Ramos (cell line): Measurements from ENCODE around the gene ADGRB2.

Experiments
- in situ Hi-C: fragments of 300-500 bp; cut with MboI; formaldehyde crosslinking; loops from one replicate; pipeline ENCODE4 v1.14.3; 2022; ENCODE audit warnings: low sequenced_read_pairs; ENCODE audit not compliant: unreplicated experiment

ADGRB2 gene

GRCh38 chr1:31768407-31768907, 4.3 kb upstream of the ADGRB2 start:
- in situ Hi-C loops = no loop called here

DNA sequence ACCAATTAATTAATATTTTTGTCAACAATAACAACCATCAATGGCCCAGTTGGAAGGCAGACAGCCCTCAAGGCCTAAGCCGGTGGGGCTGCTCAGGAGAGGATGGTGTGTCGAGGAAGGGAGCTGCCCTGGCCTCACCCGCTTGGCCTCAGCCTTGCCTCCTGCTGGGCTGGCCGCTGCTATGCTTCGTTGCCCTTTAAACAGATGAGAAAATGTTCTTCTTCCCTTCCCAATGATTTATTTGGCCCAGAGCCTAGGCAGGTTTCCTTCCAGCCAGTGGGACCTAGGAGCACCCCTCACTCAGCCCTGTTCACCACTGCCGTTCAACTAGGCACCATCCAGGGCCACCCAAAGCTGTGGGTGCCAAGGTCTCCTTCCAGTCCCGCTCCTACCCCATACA, 3.1 kb upstream of the ADGRB2 start:
- in situ Hi-C loops = no loop called here

DNA sequence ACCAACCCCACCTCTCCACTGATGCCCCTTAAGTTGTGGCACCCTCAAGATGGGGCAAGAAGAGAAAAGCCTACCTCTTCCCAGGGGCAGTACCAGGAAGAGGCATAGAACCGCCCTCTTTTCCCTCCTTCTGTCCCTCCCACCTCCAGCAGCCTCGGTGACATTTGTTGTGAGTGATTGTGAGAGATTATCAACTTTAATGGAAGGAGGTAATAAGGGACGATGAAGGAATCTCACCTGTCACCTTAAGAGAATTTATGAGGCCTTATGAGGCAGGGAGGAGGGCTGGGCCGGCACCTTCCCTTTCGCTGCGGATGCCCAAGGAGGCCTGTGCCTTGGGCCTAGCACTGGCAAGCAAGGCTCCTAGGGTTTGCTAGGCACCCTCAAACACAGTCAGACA, 1.4 kb upstream of the ADGRB2 start:
- in situ Hi-C loops = no loop called here

DNA sequence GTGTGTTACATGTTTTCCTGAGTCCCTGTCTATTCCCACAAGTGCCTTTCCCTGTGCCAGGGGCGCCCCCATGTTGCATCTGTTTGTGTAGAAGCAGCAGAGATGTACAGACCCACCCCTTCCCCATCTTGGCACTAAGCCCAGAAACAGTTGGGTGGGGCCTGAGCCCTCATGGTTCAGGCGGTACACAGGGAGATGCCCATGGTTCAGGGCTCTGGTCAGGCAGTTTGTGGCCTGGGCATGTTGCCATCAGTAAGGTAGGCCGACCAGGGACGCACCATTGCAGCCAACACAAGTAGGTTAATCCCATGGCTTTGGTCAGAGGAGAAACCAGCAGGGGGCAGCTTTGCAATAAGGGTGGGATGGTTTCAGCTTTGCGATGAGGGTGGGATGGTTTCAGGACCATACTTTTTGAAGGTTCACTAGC, 914 bp upstream of the ADGRB2 start:
- in situ Hi-C loops = no loop called here

DNA sequence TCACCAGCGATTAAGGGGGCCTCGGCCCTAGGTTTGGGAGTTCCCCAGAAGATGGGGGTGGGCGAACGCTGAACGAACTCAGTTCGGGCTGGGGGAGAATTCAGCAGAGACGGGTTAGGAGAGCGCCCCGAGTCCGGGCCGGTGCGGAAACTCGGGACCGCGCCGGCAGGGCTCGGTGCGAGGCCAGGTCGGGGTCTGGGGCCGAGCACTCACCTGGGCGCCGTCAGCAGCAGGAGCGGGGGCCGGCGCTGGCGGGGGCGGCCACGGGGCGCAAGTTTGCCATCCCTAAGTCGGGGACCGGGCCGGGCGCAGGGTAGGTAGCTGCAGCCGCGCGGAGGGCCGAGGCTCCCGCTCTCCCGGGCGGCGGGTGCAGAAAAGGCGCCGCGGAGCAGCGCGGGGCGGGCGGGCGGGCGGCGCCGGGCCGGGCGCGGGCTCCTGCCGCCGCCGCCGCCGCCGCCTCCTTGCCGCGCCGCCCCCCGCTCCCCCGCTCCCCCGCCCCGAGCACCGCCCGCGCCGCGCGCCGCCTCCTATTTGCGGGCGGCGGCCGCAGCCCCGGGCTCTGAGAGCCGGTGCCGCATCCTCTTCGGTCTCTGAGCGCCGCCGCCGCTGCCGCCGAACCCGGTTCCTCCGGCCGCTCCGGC, 349 bp downstream of the ADGRB2 start:
- in situ Hi-C loops = no loop called here

GRCh38 chr1:31762726-31763670, 1.1 kb downstream of the ADGRB2 start:
- in situ Hi-C loops = no loop called here

GRCh38 chr1:31762323-31762722, 1.8 kb downstream of the ADGRB2 start:
- in situ Hi-C loops = no loop called here

DNA sequence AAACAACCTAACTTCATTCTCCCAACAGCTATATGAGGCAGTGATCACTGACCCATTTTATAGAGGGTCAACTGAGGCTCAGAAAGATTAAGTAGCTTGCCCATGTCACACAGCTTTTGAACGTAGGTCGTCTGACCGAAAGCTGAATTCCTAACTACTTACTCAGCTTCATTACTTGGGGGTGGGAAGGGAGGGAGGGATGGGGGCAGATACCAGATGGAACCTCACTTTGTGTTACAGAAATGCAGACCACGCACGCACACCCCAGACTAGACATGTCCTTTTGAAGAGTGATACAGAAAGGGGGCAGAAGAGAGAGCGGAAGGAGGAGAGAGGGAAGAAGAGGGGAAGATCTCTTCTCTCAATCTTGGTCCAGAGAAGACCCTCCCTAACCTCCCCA, 2.3 kb downstream of the ADGRB2 start:
- in situ Hi-C loops = no loop called here

DNA sequence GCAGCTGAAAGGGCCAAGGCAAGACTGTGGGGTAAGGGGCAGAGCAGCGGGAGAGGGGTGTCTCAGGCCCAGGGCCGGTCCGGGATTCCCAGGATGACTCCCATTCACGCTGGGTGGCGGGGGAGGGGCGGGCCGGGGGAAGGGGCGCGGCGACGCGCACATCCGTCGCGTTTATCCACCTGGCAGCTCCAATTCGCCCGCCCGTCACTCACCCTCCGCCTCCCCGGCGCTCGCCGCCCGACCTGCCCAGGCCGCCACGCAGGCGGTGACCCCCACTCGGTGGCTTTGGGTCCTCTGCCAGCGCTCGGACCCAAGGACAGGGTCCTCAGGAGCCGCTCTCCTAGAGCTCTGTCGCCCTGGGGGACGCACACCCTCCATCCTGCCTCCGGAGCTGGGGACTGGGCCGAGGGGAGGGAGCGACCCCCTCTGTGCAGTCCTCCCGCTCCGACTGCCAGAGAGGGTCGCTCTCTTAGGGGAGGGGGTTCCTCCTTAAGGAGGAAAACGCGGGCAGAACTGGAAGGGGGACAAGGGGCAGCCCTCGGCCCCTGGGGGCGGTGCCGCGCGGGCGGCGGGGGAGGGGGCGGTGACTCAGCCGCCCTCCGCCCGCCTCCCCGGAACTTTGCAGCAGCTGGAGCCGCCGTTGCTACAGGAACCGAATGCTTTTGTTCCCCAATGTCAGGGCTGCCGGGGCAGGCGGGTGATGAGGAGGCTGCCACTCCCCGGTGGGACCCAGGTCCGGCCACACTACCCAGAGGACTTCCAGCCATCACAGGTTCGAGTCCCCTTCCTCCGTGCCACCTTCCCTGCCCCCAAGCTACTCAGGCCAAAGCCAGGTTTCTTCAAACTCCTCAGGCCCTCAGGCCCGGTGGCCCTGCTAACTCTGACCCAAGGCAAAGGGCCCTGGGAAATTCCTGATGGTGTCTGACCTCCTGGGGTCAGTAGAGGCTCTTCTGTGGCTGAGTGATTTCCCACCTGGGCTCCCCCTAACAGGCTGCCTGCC, 3.4 kb downstream of the ADGRB2 start:
- in situ Hi-C loops = no loop called here

DNA sequence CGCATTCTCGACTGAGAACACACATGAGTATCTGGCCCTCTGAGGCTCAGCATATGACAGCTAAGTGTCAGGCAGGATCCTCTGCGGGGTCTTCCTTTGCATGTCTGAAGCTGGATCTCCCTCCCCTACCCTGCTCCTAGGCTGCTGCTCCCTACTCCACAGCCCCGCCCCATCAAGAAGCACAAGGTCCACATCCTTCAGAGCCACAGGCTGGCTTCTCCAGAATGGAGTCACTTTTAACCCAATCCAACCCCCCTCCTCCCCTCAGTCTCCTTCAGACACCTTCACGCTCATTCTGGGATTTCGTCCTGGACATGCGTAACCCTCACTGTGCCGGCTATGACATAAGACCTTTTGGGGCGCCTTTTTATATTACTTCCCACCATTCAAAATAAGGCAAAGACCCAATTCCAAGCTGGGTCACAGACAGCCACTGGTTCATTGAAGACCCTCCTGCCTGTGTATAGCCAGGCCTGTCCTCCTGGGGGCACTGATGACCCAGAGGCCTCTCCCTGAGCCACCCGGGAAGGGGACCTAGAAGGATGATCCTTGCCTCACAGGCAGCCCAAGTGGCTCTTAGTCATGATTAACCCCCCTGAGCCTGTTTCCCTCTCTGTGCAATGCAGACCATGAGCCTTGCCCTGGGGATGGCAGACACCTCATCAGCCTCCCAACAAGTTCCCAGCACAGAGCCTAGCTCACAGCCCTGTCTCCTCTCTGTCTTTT, 4.7 kb downstream of the ADGRB2 start:
- in situ Hi-C loops = no loop called here

DNA sequence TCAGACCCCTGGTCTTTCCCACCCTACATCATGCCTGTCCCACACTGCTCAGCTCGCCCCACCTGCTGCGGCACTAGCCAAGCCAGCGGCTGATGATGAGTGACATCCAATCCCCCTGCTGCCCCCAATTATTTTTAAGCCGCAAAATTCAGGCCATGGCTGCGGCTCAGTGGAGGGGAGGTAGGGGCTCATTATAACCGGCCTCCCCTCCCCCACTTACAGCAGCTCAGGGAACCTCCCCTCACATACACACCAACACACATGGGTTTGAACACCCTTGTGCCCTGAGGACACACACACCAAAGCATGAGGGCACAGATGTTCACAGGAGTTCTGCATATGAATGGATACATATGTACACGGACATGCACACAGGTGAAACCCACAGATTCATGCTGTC, 5.3 kb downstream of the ADGRB2 start:
- in situ Hi-C loops = no loop called here

DNA sequence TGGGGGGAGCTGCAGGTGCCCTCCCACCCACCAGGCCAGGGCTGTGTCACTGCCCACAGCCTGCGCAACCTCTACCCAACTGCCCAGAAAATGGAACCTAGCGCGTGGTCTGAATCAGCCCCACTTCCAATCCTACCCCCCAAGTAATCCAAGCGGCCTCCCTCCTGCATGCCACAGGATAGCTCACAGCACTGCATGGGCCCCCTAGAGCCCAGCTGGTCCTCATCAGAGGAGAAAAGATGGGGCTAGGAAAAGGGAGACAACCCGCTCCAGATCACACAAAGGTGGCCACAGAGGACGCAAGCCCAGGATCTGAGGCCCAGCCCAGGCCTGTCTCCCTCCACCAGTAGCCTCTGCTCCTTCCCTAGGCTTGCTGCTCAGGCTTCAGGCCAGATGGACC, 6.2 kb downstream of the ADGRB2 start:
- in situ Hi-C loops = no loop called here

GRCh38 chr1:31757204-31757679, 6.9 kb downstream of the ADGRB2 start:
- in situ Hi-C loops = no loop called here

DNA sequence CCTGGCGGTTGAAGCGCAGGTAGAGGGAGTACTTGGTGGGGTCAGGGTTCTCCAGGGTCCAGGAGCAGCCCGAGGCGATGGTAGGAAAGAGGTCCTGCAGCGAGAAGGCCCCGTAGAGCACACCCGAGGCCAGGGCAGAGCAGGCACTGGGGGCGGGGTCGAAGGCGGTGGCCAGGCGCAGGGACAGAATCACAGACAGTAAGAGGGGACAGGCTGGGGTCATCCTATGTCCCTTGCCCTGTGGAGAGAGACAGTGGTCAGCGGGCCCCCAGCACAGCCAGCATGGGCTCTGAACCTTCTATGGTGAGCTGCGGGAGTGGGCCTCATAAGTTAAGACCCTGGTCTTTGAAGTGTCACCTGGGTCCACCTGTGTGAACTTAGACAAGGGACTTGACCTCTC, 7.6 kb downstream of the ADGRB2 start:
- in situ Hi-C loops = no loop called here

DNA sequence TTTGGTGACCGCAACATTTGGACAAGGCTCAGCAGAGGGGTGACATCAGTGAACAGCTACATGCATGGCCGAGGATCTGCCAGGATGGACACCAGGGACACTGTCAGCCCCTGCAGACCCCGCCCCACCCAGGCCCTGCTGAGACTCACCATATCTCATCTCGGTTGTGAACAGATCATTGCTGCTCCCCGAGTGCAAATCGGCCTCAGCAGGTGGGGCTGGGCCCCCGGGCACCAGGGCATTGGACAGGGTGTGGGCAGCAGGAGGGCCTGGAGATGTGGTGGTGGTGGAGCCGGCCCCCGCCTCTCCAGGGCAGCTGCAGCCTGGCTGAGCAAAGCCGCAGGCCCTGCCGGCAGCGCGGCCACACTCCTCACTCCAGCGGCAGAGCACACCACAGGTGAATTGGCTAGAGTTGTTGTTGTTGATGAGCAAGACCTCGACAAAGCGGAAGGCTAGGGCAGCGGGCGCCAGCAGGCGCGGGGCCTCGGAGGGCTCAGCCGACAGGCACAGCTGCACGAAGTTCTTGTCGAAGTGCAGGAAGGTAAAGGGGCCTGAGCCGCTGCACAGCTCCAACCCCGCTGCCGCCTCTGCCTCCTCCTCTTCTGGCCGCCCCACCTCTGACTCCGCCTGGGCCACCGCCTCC, 8.2 kb downstream of the ADGRB2 start:
- in situ Hi-C loops = no loop called here

GRCh38 chr1:31755197-31755611, 8.9 kb downstream of the ADGRB2 start:
- in situ Hi-C loops = no loop called here

DNA sequence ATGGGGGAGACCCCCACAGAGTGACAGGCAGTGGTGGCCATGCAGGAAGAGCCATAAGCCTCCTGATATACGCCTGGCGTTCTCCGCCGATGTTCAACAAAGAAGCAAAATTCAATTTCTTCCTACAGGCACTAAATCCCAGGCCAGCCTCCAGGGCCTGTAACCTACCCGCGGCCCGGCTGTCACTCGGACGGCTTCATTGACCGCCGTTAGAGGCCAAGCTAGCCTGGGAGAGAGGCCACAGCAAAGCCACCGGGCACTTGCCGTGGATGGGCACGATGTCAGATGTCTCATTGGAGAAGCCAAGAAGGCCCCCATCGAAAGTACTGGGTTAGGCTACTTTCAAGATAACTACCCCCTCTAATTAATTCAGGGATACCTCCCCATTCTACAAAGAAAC, 9.7 kb downstream of the ADGRB2 start:
- in situ Hi-C loops = no loop called here

DNA sequence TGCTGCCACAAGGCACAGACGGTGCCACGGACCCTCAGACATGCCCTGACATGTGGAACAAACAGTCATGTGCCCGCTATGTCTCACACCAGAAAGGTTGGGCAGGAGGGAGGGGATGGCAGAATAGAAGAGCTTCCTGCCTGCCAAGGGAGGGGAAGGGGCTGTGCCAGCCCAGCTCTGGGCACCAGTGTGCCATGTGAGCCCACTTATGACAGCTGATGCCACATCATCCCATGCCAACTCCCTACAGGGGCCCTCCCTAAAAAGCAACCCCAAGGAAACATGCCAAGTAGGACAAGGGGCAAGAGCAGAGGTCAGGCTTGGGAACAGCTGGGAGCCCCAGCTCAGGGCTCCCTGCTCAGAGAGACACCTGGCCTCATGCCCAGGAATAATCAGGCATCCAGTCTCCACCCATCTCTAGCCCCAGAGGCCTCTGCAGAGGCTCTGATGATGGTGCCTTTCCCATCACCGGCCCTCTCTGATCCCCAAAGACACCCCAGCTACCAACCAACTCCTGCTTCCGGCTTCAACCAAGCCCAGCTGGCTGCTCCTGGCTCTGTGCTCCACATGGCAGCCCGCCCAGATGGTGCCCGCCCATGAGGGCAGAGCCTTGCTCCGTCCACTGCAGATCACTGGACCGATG, 10.3 kb downstream of the ADGRB2 start:
- in situ Hi-C loops = no loop called here
